ENCODE data around the gene SMYD3.

Gene SMYD3

DNA sequence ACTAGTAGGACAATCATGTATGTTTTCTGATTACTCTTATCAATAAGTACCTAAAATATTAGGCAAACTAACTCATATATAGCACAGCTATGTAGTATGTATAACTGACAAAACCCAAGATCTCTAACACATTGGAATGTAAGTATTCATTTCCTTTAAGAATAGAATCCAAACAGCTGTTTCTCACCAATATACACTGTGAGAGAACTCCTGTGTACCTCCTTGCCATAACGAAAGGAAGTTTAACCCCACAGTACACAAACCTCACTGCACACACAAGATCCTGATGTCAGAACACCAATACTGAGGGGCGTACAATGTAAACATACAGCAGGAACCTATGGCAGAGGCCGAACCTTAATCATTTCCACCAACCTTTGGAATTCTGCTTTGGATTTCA, 113.0 kb downstream of the SMYD3 start:
- Histone ChIP-seq H4K20me1 (ENCODE audit: insufficient read depth, low read length) (no peaks in the 10 kb centered on the region), H3K4me2 (ENCODE audit: low read depth, low read length) (no peak overlapping the region), H3K4me1 (ENCODE audit: low read length) (no peaks in the 10 kb centered on the region), H3K4me3 (ENCODE audit: low read length) (no peak overlapping the region), H3K27me3 (replicated peaks; ENCODE audit: insufficient read depth, low read length) (no peaks in the 10 kb centered on the region), H3K27ac (ENCODE audit: low read length) (no peak overlapping the region), H3K9me2 (replicated peaks; ENCODE audit: insufficient read depth, low read length) (no peaks in the 10 kb centered on the region), H3K79me2 (ENCODE audit: low read length) (no peaks in the 10 kb centered on the region), H3K9ac (ENCODE audit: low read length) (no peak overlapping the region), H3K36me3 (replicated peaks; ENCODE audit: insufficient read depth, low read length) (no peaks in the 10 kb centered on the region), H3F3A (ENCODE audit: insufficient read depth, low read length) (no peaks in the 10 kb centered on the region), H2AFZ (ENCODE audit: low read length) (no peak overlapping the region), H3K9me3 (replicated peaks; ENCODE audit: insufficient read depth, low read length) (no peaks in the 10 kb centered on the region)
- no peak for DNase-seq
- no peak for TF ChIP-seq EZH2 (optimal IDR thresholded peaks at IDR 0.05; ENCODE audit: low read depth, low read length)
- no peak for TF ChIP-seq EZH2phosphoT487 (IDR thresholded peaks at IDR 0.05; ENCODE audit: low read length)
- no peak for TF ChIP-seq CTCF (IDR thresholded peaks at IDR 0.05; ENCODE audit: low read length)

DNA sequence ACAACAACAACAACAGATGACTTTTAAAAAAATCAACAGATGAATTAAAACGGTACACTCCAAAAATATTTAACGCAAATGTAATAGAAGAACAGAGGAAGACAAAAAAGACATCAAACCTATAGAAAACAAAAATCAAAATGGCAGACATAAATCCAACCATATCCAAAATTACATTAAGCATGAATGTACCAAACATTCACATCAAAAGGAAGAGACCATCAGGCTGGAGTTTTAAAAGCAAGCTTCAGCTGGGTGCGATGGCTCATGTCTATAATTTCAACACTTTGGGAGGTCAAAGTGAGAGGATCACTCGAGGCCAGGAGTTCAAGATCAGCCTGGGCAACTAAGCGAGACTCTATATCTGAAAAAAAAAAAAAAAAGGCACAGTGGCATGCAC, 116.2 kb downstream of the SMYD3 start:
- Histone ChIP-seq H3K9ac (ENCODE audit: low read length) (no peak overlapping the region), H3K9me3 (replicated peaks; ENCODE audit: insufficient read depth, low read length) (no peaks in the 10 kb centered on the region), H2AFZ (ENCODE audit: low read length) (no peak overlapping the region), H3K4me1 (ENCODE audit: low read length) (no peaks in the 10 kb centered on the region), H3K27me3 (replicated peaks; ENCODE audit: insufficient read depth, low read length) (no peaks in the 10 kb centered on the region), H3K36me3 (replicated peaks; ENCODE audit: insufficient read depth, low read length) (no peaks in the 10 kb centered on the region), H3K27ac (ENCODE audit: low read length) (no peak overlapping the region), H3F3A (ENCODE audit: insufficient read depth, low read length) (no peaks in the 10 kb centered on the region), H3K4me2 (ENCODE audit: low read depth, low read length) (no peak overlapping the region), H3K9me2 (replicated peaks; ENCODE audit: insufficient read depth, low read length) (no peaks in the 10 kb centered on the region), H3K79me2 (ENCODE audit: low read length) (no peaks in the 10 kb centered on the region), H3K4me3 (ENCODE audit: low read length) (no peak overlapping the region), H4K20me1 (ENCODE audit: insufficient read depth, low read length) (no peaks in the 10 kb centered on the region)
- no peak for DNase-seq
- TF ChIP-seq CTCF (IDR thresholded peaks at IDR 0.05; ENCODE audit: low read length) = no peak
- TF ChIP-seq EZH2 (optimal IDR thresholded peaks at IDR 0.05; ENCODE audit: low read depth, low read length) = no peak
- no peak for TF ChIP-seq EZH2phosphoT487 (IDR thresholded peaks at IDR 0.05; ENCODE audit: low read length)

DNA sequence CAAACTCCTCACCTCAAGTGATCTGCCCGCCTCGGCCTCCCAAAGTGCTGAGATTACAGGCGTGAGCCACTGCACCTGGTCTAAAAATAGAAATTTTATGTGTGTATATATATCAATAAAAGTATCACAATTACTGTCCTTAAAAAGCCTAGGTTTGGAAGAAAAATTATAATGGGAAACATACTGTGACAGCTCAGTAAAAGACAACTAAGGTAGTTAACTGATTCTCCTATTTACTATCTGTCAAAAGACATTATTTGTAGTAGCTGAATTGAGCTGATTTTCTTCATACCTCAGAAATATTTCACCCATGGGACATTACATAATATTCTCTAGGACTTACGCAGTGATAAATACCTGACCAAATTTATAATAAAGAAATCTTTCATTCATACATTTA, 122.5 kb downstream of the SMYD3 start:
- Histone ChIP-seq H2AFZ (ENCODE audit: low read length) (no peak overlapping the region), H3K79me2 (ENCODE audit: low read length) (no peaks in the 10 kb centered on the region), H3K9ac (ENCODE audit: low read length) (no peak overlapping the region), H3F3A (ENCODE audit: insufficient read depth, low read length) (no peaks in the 10 kb centered on the region), H3K27me3 (replicated peaks; ENCODE audit: insufficient read depth, low read length) (no peaks in the 10 kb centered on the region), H4K20me1 (ENCODE audit: insufficient read depth, low read length) (no peaks in the 10 kb centered on the region), H3K4me3 (ENCODE audit: low read length) (no peak overlapping the region), H3K36me3 (replicated peaks; ENCODE audit: insufficient read depth, low read length) (no peaks in the 10 kb centered on the region), H3K4me2 (ENCODE audit: low read depth, low read length) (no peak overlapping the region), H3K27ac (ENCODE audit: low read length) (no peak overlapping the region), H3K9me3 (replicated peaks; ENCODE audit: insufficient read depth, low read length) (no peaks in the 10 kb centered on the region), H3K9me2 (replicated peaks; ENCODE audit: insufficient read depth, low read length) (no peaks in the 10 kb centered on the region), H3K4me1 (ENCODE audit: low read length) (no peaks in the 10 kb centered on the region)
- TF ChIP-seq CTCF (IDR thresholded peaks at IDR 0.05; ENCODE audit: low read length) (no peak), EZH2phosphoT487 (IDR thresholded peaks at IDR 0.05; ENCODE audit: low read length) (no peak), EZH2 (optimal IDR thresholded peaks at IDR 0.05; ENCODE audit: low read depth, low read length) (no peak)
- DNase-seq = no peak
